H1 (cell line): ENCODE data around the gene KATNBL1.

Source experiments
- CTCF ChIP-seq, 3 experiments: IDR thresholded peaks; 1 replicate in 2 of 3; 2 replicates in 1 of 3; pipeline versions ENCODE4 v1.5.1 to v1.6.1; 2011; ENCODE audit warnings: low read length in 3 of 3, mild to moderate bottlenecking in 3 of 3, inconsistent platforms in 2 of 3, low read depth in 1 of 3, moderate library complexity in 1 of 3; ENCODE audit not compliant: insufficient read depth in 1 of 3; ENCODE audit errors: control extremely low read depth in 1 of 3
- EP300 ChIP-seq, 2 experiments: IDR thresholded peaks; 1 replicate in 1 of 2; 2 replicates in 1 of 2; pipeline ENCODE4 v1.6.1; 2011 to 2012; ENCODE audit warnings: low read depth in 2 of 2, low read length in 2 of 2, mild to moderate bottlenecking in 2 of 2, borderline replicate concordance in 1 of 2, inconsistent platforms in 1 of 2, moderate library complexity in 1 of 2

DNA sequence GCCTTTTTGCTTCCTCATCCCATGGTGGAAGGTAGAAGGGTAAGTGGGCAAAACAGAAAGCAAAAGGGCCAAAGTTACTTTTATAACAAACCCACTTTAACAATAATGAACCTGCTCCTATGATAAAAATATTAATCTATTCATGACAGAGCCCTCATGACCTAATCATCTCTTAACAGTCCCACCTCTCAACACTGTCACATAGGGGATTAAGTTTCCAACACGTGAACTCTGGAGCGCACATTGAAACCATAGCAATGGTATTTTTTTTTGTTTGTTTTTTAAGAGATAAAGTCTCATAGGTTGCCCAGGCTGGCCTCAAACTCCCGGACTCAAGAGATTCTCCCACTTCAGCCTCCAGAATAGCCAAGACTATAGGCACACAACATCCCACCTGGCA lies 30.7 kb downstream of the KATNBL1 start:
- no peak for TF ChIP-seq EP300 (IDR thresholded peaks at IDR 0.05; ENCODE audit: borderline replicate concordance in 1 of 2, low read depth in 2 of 2, low read length in 2 of 2)
- TF ChIP-seq CTCF (IDR thresholded peaks at IDR 0.05; ENCODE audit: control extremely low read depth in 1 of 3, insufficient read depth in 1 of 3, low read depth in 1 of 3, low read length in 3 of 3): no peak
